Stimulated activated CD8-positive, alpha-beta memory T cell treated with anti-CD3 and anti-CD28 coated beads, Interleukin-2, amount 100 ng/mL, for 48 hours (primary cell): ENCODE results near the gene DTNBP1.
A peak's percentile ranks its signal among the peaks of the same experiment; 100 is the strongest.

Experiments
- DNase-seq, 2 donors: peaks; one replicate each; pipeline ENCODE4 v3.0.0-alpha.2; 2020; ENCODE audit warnings: low read depth in 2 of 2

DTNBP1 gene

DNA sequence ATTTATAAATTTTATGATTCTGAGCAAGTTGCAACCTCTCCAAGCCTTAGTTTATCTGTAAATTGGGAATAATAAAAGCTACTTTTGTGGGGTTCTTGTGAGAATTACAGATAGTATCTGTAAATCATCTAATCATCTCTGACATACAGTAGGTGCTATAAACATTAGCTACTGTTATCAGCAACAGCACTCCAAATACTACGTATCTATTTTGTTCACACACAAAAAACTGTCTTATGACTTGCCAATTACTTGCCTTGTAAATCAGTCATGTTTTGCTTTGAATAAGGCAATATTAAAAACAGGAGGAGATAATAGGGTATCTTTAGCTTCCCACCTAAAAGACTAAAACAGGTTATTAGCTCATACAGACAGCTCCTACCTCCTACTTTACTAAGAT lies 36.7 kb downstream of the DTNBP1 start:
- no peak for DNase-seq

DNA sequence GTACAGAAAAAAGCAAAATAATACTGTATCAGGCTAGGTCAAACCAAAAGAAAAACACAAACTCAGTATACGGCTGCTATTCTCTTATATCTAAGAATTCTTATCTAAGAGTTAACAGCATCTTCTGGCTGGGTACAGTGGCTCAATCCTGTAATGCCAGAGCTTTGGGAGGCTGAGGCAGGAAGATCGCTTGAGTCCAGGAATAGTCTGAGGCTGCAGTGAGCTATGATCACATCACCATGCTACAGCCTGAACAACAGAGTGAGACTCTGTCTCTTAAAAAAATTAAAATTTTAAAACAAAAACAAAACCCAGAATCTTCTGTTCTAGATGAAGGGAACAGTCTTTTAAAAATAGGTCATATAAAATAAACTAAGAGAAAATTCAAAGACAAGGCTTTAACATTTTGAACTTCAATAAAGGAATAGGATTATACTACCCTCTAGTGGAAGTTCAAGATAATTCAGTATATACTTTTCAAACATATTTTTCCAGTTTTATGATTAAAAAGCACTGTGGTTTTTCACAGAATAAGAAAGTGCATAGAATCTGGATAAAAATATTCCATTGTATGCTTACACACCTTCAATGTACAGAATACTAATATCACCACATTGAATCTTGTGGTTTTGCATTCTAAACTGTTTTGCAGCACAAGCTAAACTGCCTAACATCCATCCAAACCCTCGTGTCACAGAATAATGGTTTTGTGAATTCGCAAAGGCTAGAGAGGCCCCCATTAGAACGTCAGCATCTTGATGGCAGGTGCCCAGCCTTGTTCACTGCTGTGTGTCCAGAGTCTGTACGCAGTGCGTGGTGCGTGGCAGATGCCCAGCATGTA lies 39.3 kb downstream of the DTNBP1 start:
- no peak for DNase-seq

DNA sequence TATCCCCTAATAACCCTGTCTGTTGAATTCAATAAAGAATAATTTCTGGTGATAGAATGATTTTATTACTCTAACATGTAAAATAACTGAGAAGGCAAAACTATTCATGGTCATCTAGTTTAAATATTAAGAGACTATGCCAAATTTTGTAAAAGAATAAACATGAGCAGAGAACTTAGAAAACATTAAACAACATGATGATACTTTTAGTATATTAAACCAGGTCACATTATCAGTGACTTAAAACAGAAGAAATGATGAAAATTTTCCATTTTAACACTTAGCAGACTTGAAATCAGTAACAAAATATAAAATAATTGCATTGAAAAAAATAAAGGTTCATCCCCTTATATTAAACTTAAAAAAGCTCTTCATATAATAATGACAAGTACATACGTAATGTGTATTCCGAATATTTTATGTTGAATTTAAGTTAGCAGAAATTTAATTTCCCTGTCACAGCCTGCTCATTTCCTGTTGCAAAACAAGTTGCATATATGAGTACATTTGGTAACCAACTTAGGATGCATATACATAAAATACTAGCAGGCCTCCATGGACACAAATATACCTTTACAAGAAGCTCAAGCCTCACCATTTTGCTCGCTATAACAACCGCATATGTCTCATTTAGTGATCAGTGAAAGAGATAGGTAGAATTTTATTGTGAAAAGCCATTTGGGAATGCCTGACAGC lies 40.6 kb downstream of the DTNBP1 start:
- DNase-seq = no peak

GRCh38 chr6:15621203-15622044 lies 41.4 kb downstream of the DTNBP1 start:
- peak in 1 of 2 donors; percentile 22 for DNase-seq

DNA sequence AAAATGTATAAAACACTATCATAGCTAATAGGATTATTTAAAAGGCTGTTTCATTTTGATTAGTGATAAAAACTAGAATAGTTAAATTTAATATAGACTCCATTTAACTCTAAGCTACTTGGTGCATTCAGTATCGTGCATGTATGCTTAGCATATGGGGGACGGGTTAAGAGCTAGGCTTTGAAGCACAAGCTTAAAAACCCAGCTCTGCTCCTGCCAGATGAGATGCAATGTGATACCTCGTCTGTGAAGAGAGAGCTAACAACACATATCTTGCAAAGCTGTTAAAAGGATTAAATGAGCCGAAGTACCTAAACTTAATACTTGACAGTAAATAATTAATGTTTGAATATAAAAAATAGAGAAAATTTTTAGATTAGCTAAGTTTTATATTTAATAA lies 42.2 kb downstream of the DTNBP1 start:
- DNase-seq = no peak

DNA sequence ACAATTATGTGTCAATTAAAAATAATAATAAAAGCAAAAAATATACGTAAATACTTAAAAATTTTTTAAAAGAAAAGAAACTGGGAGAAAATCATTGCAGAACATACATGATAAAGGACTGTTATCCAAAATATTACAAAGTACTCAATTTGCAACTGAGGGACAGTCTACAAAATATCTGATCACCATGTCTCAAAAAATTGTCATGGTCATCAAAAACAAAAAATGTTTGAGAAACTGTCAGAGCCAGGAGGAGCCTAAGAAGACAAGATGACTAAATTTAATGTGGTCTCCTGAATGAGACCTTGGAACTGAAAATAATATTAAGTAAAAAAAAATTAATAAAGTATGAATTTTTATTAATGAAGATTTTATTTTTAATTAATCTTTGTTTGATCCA lies 43.5 kb downstream of the DTNBP1 start:
- DNase-seq = no peak

GRCh38 chr6:15618685-15619084 lies 44.1 kb downstream of the DTNBP1 start:
- no peak for DNase-seq

DNA sequence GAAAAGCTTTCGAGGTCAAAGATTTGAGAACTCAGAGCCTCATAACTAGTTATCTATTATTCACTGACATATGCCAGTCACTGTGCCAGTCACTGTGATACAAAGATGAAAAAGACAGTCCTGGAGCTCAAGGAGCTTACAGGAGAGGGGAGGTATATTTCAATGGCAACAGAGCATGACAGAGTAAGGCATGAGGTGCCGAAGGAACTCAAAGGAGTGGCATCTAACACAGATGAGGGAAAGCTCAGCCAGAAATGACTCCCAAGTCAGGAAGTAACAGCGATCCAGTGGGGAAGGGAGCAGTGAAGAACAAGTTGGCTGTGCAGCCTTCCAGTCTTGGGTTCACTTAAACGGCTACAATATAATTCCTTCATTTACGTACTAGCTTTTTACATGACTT lies 46.6 kb downstream of the DTNBP1 start:
- no peak for DNase-seq

DNA sequence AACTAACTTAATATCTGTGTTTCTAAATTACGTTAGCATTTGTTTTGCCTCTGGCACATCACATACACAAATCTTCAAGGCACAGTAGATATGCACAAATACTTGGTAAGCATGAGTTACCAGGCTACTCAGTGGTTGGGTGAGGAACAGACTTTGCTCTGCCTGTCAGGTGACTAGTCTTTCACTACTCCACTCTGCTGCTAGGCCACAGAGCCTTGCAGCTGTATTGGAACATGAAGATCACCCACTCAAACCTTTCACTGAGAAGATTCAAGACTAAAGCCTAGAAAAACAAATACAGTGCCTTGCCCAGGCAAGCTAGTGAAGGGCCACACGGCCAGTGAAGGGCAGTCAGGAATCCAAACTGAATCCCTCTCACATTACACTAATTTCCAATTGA lies 47.0 kb downstream of the DTNBP1 start:
- no peak for DNase-seq

DNA sequence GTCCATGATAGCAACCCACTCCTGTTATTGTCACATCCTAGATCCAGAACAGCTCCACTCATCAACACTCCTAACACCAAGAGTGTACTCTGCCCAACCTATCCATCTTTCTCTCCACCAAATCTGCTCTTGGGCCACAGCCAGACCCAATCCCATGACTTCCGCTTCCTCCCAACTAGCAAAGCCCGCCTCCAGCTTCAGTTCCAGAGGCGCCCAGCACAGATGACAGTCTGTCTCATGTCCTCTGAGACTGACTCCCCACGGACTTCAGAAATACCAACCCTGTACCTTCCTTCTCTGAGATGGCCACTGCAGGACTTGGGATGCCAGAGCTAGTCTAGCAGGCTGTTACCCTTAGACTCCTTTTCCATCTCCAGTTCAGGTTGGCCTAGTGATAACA lies 48.6 kb downstream of the DTNBP1 start:
- no peak for DNase-seq

DNA sequence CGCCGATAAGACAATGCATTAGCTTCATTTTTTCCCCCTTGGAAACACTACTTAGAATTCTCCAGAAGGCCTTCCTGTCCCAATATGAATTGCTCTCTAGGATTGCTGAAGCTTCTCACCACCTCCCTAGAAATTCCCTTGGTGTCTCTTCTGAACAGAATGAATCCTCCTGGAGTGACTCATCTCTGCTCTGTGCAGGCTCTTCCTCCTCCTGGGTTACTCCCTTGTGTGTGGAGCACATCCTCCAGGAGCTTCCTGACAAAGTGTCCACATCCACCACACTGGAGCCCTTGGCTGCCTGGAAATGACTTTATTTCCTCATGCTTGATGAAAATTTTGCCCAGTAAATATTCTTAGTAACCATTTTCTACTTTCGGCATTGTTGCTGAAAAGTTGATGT lies 54.4 kb downstream of the DTNBP1 start:
- no peak for DNase-seq

GRCh38 chr6:15607603-15608002 lies 55.2 kb downstream of the DTNBP1 start:
- no peak for DNase-seq

GRCh38 chr6:15606347-15606746 lies 56.5 kb downstream of the DTNBP1 start:
- no peak for DNase-seq

- no peak for DNase-seq
These were observed 58.0 kb downstream of the DTNBP1 start for GRCh38 chr6:15604843-15605242.

- DNase-seq = no peak
These were observed 60.7 kb downstream of the DTNBP1 start for GRCh38 chr6:15602154-15602553.

GRCh38 chr6:15598273-15598798 lies 64.5 kb downstream of the DTNBP1 start:
- no peak for DNase-seq

DNA sequence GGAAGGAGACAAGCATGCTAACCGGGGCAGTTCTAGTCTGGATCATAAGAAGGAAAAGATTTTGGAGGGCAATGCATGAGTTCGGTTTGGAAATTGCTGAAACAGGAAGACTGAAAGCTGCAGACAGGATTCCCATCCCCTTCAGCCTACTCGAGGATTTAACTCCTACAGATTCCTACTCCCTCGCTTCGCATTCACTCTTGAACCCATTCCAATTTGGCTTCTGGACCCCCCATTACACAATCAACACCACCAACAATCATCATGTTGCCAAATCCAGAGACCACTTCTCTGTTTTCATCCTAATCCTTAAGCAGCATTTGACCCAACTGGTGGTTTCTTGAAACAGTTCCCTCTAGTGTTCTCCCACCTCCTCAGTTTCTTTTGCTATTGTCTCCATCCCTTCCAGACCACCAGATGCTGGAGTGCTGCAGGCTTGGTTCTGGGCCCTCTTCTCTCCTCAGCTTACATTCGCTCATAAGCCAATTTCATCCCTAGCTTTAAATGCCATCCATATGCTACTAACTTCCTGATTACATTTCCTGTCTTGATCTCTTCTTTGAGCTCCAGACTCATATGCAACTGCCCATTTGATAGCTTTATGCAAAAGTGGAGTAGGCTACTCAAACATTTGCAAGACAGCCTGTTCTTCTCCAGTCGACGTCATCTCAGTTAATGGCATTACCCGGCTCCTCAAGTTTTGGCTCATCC lies 66.5 kb downstream of the DTNBP1 start:
- no peak for DNase-seq

GRCh38 chr6:15595461-15596173 lies 67.2 kb downstream of the DTNBP1 start:
- DNase-seq = no peak

- no peak for DNase-seq
These were observed 68.1 kb downstream of the DTNBP1 start for GRCh38 chr6:15594512-15595259.

DNA sequence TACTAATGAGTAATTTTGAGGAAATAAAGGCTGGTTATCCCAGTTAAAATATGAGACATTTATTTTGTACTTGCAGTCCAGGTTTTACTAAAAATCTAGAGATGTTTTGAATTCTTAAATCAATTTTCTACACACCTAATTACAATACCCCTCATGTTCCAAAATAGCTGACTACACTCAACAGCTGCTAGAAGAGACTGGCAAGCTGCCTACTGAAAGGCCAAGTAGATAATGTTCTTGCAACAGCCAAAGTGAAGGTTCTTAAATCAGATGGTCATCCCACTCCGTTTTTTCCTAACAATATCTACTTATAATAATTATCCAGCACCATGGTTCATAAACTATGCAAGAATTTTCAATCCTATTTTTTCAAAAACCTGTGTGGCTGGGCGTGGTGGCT lies 69.0 kb downstream of the DTNBP1 start:
- no peak for DNase-seq
